A549 (cell line): ENCODE measurements around the gene DCAF5.

Source experiments
- CBX8 ChIP-seq: fragments of 200-600 bp; sonication (generic); IDR thresholded peaks from 2 replicates; pipeline ENCODE4 v1.6.1; 2016
- CEBPB ChIP-seq, 2 experiments: fragments of >200 bp in 1 of 2; sonication (Bioruptor Twin) in 1 of 2; formaldehyde crosslinking in 1 of 2; IDR thresholded peaks; 2 replicates each; pipeline ENCODE4 v1.6.1; 2012 to 2016
- CHD2 ChIP-seq: fragments of 150-350 bp; IDR thresholded peaks from 2 replicates; pipeline ENCODE4 v1.6.1; 2014; ENCODE audit warnings: low read length; ENCODE audit not compliant: partially characterized antibody
- EP300 ChIP-seq, 2 experiments: fragments of >200 bp; sonication (Bioruptor Twin); formaldehyde crosslinking; IDR thresholded peaks; 2 replicates in 1 of 2; 3 replicates in 1 of 2; pipeline ENCODE4 v1.6.1; 2016 to 2017
- ESRRA ChIP-seq: fragments of 150-350 bp; IDR thresholded peaks from 2 replicates; pipeline ENCODE4 v1.6.1; 2014; ENCODE audit warnings: mild to moderate bottlenecking, low read length, borderline replicate concordance
- MAX ChIP-seq: IDR thresholded peaks from 2 replicates; pipeline ENCODE4 v1.6.1; 2012
- POLR2A ChIP-seq: IDR thresholded peaks from 2 replicates; pipeline ENCODE4 v1.6.1; 2012; ENCODE audit warnings: mild to moderate bottlenecking, low read length
- RAD21 ChIP-seq, 2 experiments: fragments of >200 bp in 1 of 2; sonication (Bioruptor Twin) in 1 of 2; formaldehyde crosslinking in 1 of 2; IDR thresholded peaks in 1 of 2; conservative IDR thresholded peaks in 1 of 2; 2 replicates in 1 of 2; 3 replicates in 1 of 2; pipeline ENCODE4 v1.6.1; 2012 to 2018; ENCODE audit warnings: inconsistent platforms in 1 of 2
- REST ChIP-seq: fragments of 200-600 bp; sonication (generic); IDR thresholded peaks from 2 replicates; pipeline ENCODE4 v1.6.1; 2016; ENCODE audit warnings: antibody characterized with exemption, mild to moderate bottlenecking, moderate library complexity
- TF ChIP-seq, protein P1 (sequence below): fragments of >200 bp; sonication (Bioruptor Twin); formaldehyde crosslinking; IDR thresholded peaks from 3 replicates; pipeline ENCODE4 v1.5.1; 2016
- TF ChIP-seq, protein P2 (sequence below): fragments of 450-650 bp; IDR thresholded peaks from 2 replicates; pipeline ENCODE4 v1.6.1; 2014; ENCODE audit warnings: antibody characterized with exemption

- TF ChIP-seq RAD21 (conservative IDR thresholded peaks at IDR 0.05 in 1 of 2, IDR thresholded peaks at IDR 0.05 in 1 of 2) (no peak), MAX (no peak), POLR2A (no peak), CHD2 (no peak), REST (no peak), CEBPB (IDR thresholded peaks at IDR 0.05) (no peak), CBX8 (no peak), ESRRA (no peak), EP300 (IDR thresholded peaks at IDR 0.05) (no peak)
- TF ChIP-seq, protein P1, sequence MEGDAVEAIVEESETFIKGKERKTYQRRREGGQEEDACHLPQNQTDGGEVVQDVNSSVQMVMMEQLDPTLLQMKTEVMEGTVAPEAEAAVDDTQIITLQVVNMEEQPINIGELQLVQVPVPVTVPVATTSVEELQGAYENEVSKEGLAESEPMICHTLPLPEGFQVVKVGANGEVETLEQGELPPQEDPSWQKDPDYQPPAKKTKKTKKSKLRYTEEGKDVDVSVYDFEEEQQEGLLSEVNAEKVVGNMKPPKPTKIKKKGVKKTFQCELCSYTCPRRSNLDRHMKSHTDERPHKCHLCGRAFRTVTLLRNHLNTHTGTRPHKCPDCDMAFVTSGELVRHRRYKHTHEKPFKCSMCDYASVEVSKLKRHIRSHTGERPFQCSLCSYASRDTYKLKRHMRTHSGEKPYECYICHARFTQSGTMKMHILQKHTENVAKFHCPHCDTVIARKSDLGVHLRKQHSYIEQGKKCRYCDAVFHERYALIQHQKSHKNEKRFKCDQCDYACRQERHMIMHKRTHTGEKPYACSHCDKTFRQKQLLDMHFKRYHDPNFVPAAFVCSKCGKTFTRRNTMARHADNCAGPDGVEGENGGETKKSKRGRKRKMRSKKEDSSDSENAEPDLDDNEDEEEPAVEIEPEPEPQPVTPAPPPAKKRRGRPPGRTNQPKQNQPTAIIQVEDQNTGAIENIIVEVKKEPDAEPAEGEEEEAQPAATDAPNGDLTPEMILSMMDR, result no peak
- TF ChIP-seq, protein P2, sequence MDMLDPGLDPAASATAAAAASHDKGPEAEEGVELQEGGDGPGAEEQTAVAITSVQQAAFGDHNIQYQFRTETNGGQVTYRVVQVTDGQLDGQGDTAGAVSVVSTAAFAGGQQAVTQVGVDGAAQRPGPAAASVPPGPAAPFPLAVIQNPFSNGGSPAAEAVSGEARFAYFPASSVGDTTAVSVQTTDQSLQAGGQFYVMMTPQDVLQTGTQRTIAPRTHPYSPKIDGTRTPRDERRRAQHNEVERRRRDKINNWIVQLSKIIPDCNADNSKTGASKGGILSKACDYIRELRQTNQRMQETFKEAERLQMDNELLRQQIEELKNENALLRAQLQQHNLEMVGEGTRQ, result no peak
These were observed 118.2 kb downstream of the DCAF5 start for GRCh38 chr14:69034612-69035262.
